Tibial nerve (tissue), 4 donors: Measurements from ENCODE around the gene TLR2. TPM values are rescaled to one million over a fixed set of nuclear protein-coding genes. Genes with fewer than 3 reads are reported as not detected.
A peak's percentile ranks its signal among the peaks of the same experiment; 100 is the strongest.
"Not testable (repeated sequence)": the region's sequence is repeated elsewhere in the genome, so short reads cannot be mapped to it uniquely, and the experiment has no call there.

Experiments
- DNase-seq, 2 donors: peaks; one replicate each; pipeline ENCODE4 v3.0.0-alpha.2; 2019; ENCODE audit warnings: low spot score in 2 of 2
- H3K27ac ChIP-seq, 4 donors: fragments of 200-600 bp; sonication (generic) in 3 of 4; one replicate each; pipeline ENCODE4 v1.5.1; 2017 to 2019; ENCODE audit warnings: mild to moderate bottlenecking in 1 of 4
- H3K27me3 ChIP-seq, 2 donors: fragments of 200-600 bp; sonication (generic) in 1 of 2; one replicate each; pipeline versions ENCODE4 v1.5.1 to v1.6.0; 2017 to 2019
- H3K36me3 ChIP-seq, 3 donors: fragments of 200-600 bp; sonication (generic); one replicate each; pipeline ENCODE4 v1.5.1; 2018 to 2019
- H3K4me1 ChIP-seq, 4 donors: fragments of 200-600 bp; sonication (generic) in 3 of 4; one replicate each; pipeline ENCODE4 v1.5.1; 2017 to 2019
- H3K4me3 ChIP-seq, 4 donors: fragments of 200-600 bp; sonication (generic) in 3 of 4; one replicate each; pipeline ENCODE4 v1.5.1; 2017 to 2019; ENCODE audit warnings: mild to moderate bottlenecking in 1 of 4, moderate library complexity in 1 of 4
- H3K9me3 ChIP-seq, 4 donors: fragments of 200-600 bp; sonication (generic) in 3 of 4; one replicate each; pipeline ENCODE4 v1.5.1; 2017 to 2019
- EP300 ChIP-seq, 2 donors: sonication (generic); formaldehyde crosslinking; IDR thresholded peaks; one replicate each; pipeline ENCODE4 v1.6.1; 2017; ENCODE audit warnings: antibody characterized with exemption in 2 of 2, mild to moderate bottlenecking in 1 of 2
- POLR2A ChIP-seq, 2 donors: fragments of 450-650 bp; IDR thresholded peaks; one replicate each; pipeline ENCODE4 v1.6.1; 2017; ENCODE audit warnings: antibody characterized with exemption in 2 of 2, mild to moderate bottlenecking in 2 of 2, moderate library complexity in 2 of 2
- WGBS, 2 donors: methylation state at CpG; one replicate each; pipeline ENCODE4 v1.1.5; 2018; 5-methylcytosine and 5-hydroxymethylcytosine counted together
- total RNA-seq, 4 donors: library from RNA; depleted of rRNA; stranded (reverse); fragments of >200 nt; gene quantifications; one replicate each; pipeline ENCODE4 v1.1.0, GENCODE V29; 2016
- TF ChIP-seq, protein P1 (sequence below), 5 experiments: fragments of 200-600 bp in 3 of 5; fragments of 450-650 bp in 2 of 5; sonication (generic) in 3 of 5; IDR thresholded peaks; one replicate each; pipeline ENCODE4 v1.5.1; 2016 to 2019; ENCODE audit warnings: antibody characterized with exemption in 5 of 5, mild to moderate bottlenecking in 3 of 5, moderate library complexity in 2 of 5

The TLR2 gene
- total RNA-seq, 4 donors from 2014 or later: 25.1 to 44.6 (median 36.3) TPM

GRCh38 chr4:153661215-153661822, 22.8 kb upstream of the TLR2 start:
- Histone ChIP-seq H3K4me1 (peaks cover 0 to 8% (median 0%) of the 10 kb centered on the region in 4 donors), H3K27me3 (no peaks in the 10 kb centered on the region), H3K36me3 (no peaks in the 10 kb centered on the region), H3K4me3 (no peak overlapping the region), H3K27ac (peak overlapping the region in 2 of 4 donors; percentile 13 to 40), H3K9me3 (peaks cover 0 to 10% (median 0%) of the 10 kb centered on the region in 4 donors)
- WGBS, 2 donors: 71 to 81% methylated on average over 6 of the region's 6 CpGs
- TF ChIP-seq POLR2A (IDR thresholded peaks at IDR 0.05): no peak
- TF ChIP-seq, protein P1, sequence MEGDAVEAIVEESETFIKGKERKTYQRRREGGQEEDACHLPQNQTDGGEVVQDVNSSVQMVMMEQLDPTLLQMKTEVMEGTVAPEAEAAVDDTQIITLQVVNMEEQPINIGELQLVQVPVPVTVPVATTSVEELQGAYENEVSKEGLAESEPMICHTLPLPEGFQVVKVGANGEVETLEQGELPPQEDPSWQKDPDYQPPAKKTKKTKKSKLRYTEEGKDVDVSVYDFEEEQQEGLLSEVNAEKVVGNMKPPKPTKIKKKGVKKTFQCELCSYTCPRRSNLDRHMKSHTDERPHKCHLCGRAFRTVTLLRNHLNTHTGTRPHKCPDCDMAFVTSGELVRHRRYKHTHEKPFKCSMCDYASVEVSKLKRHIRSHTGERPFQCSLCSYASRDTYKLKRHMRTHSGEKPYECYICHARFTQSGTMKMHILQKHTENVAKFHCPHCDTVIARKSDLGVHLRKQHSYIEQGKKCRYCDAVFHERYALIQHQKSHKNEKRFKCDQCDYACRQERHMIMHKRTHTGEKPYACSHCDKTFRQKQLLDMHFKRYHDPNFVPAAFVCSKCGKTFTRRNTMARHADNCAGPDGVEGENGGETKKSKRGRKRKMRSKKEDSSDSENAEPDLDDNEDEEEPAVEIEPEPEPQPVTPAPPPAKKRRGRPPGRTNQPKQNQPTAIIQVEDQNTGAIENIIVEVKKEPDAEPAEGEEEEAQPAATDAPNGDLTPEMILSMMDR (IDR thresholded peaks at IDR 0.05): no peak
- peak; percentile 90 to 97 for TF ChIP-seq EP300 (IDR thresholded peaks at IDR 0.05)
- peak in 1 of 2 donors; percentile 74 for DNase-seq

- Histone ChIP-seq H3K4me1 (peaks cover 0 to 5% (median 0%) of the 10 kb centered on the region in 4 donors), H3K27me3 (no peaks in the 10 kb centered on the region), H3K27ac (peak overlapping the region in 1 of 4 donors; percentile 13), H3K4me3 (no peak overlapping the region), H3K9me3 (peaks cover 0 to 10% (median 0%) of the 10 kb centered on the region in 4 donors), H3K36me3 (no peaks in the 10 kb centered on the region)
- WGBS, 2 donors: 96% methylated on average over 1 of the region's 1 CpG
- DNase-seq: no peak
- no peak for TF ChIP-seq EP300 (IDR thresholded peaks at IDR 0.05)
- TF ChIP-seq POLR2A (IDR thresholded peaks at IDR 0.05): no peak
- TF ChIP-seq, protein P1 (IDR thresholded peaks at IDR 0.05): no peak
Measured at GRCh38 chr4:153661908-153662307, 22.2 kb upstream of the TLR2 start.

GRCh38 chr4:153663667-153664066, 20.4 kb upstream of the TLR2 start:
- Histone ChIP-seq H3K9me3 (peaks cover 0 to 10% (median 0%) of the 10 kb centered on the region in 4 donors), H3K4me3 (no peak overlapping the region), H3K27ac (no peak overlapping the region), H3K36me3 (no peaks in the 10 kb centered on the region), H3K4me1 (peaks cover 0 to 5% (median 0%) of the 10 kb centered on the region in 4 donors), H3K27me3 (no peaks in the 10 kb centered on the region)
- 75 to 81% methylated on average over 1 of the region's 1 CpG for WGBS, 2 donors
- no peak for TF ChIP-seq POLR2A (IDR thresholded peaks at IDR 0.05)
- TF ChIP-seq, protein P1 (IDR thresholded peaks at IDR 0.05): no peak
- no peak for TF ChIP-seq EP300 (IDR thresholded peaks at IDR 0.05)
- no peak for DNase-seq

GRCh38 chr4:153666505-153666904, 17.6 kb upstream of the TLR2 start:
- not testable (repeated sequence) for H3K27me3 ChIP-seq, H3K9me3 ChIP-seq

GRCh38 chr4:153668647-153669046, 15.4 kb upstream of the TLR2 start:
- Histone ChIP-seq H3K9me3 (peaks cover 0 to 18% (median 0%) of the 10 kb centered on the region in 4 donors), H3K4me3 (no peak overlapping the region), H3K36me3 (no peaks in the 10 kb centered on the region), H3K27ac (no peak overlapping the region), H3K27me3 (no peaks in the 10 kb centered on the region), H3K4me1 (no peaks in the 10 kb centered on the region)
- 85 to 87% methylated on average over 2 of the region's 2 CpGs for WGBS, 2 donors
- TF ChIP-seq EP300 (IDR thresholded peaks at IDR 0.05) (no peak), POLR2A (IDR thresholded peaks at IDR 0.05) (no peak)
- TF ChIP-seq, protein P1 (IDR thresholded peaks at IDR 0.05): no peak
- DNase-seq: no peak

More at GRCh38 chr4:153666505-153666904, 17.6 kb upstream of the TLR2 start:
- not testable (repeated sequence) for H3K4me3 ChIP-seq, DNase-seq, H3K4me1 ChIP-seq, H3K27ac ChIP-seq, H3K36me3 ChIP-seq
- 70 to 76% methylated on average over 1 of the region's 1 CpG for WGBS, 2 donors
